DOHH2 (cell line): Measurements from ENCODE around the gene CLIP2.
A peak's percentile ranks its signal among the peaks of the same experiment; 100 is the strongest.
"Not testable (repeated sequence)": the region's sequence is repeated elsewhere in the genome, so short reads cannot be mapped to it uniquely, and the experiment has no call there.

Experiments
- H3F3A ChIP-seq: fragments of 200-600 bp; sonication (generic), shearing (Covaris generic); 2 replicates; pipeline ENCODE4 v1.6.0; 2016; ENCODE audit warnings: antibody characterized with exemption, mild to moderate bottlenecking; ENCODE audit not compliant: control insufficient read depth, insufficient read depth
- H3K27ac ChIP-seq: fragments of 200-600 bp; sonication (generic); 2 replicates; pipeline ENCODE4 v1.5.1; 2014; ENCODE audit warnings: low read depth, mild to moderate bottlenecking, low read length, moderate library complexity
- H3K27me3 ChIP-seq: fragments of 200-600 bp; sonication (generic); 2 replicates; pipeline ENCODE4 v1.6.1; 2014; ENCODE audit warnings: mild to moderate bottlenecking, low read length, mixed read lengths; ENCODE audit not compliant: control insufficient read depth
- H3K36me3 ChIP-seq: fragments of 200-600 bp; sonication (generic); 2 replicates; pipeline ENCODE4 v1.6.1; 2014; ENCODE audit warnings: mild to moderate bottlenecking, low read length, moderate library complexity, mixed read lengths; ENCODE audit not compliant: control insufficient read depth
- H3K4me1 ChIP-seq: fragments of 200-600 bp; sonication (generic); 2 replicates; pipeline ENCODE4 v1.6.1; 2014; ENCODE audit warnings: mild to moderate bottlenecking, low read length, mixed read lengths; ENCODE audit not compliant: control insufficient read depth
- H3K4me2 ChIP-seq: fragments of 200-600 bp; sonication (generic); 2 replicates; pipeline ENCODE4 v1.6.0; 2014; ENCODE audit warnings: mild to moderate bottlenecking, low read length, moderate library complexity
- H3K4me3 ChIP-seq: fragments of 200-600 bp; sonication (generic); 2 replicates; pipeline ENCODE4 v1.5.1; 2014; ENCODE audit warnings: mild to moderate bottlenecking, low read length, mixed read lengths
- H3K79me2 ChIP-seq: fragments of 200-600 bp; sonication (generic); 2 replicates; pipeline ENCODE4 v1.6.1; 2014; ENCODE audit warnings: mild to moderate bottlenecking, low read length, mixed read lengths; ENCODE audit not compliant: control insufficient read depth
- H3K9me2 ChIP-seq: fragments of 200-600 bp; sonication (generic); replicated peaks from 2 replicates; pipeline ENCODE4 v1.6.1; 2014; ENCODE audit warnings: mild to moderate bottlenecking, low read length, mixed read lengths; ENCODE audit not compliant: control insufficient read depth
- H3K9me3 ChIP-seq: fragments of 200-600 bp; sonication (generic); 2 replicates; pipeline ENCODE4 v1.6.1; 2014; ENCODE audit warnings: antibody characterized with exemption, low read length, mixed read lengths; ENCODE audit not compliant: control insufficient read depth, insufficient read depth
- H4K20me1 ChIP-seq: fragments of 200-600 bp; sonication (generic); 2 replicates; pipeline ENCODE4 v1.6.0; 2014; ENCODE audit warnings: low read depth, mild to moderate bottlenecking, antibody characterized with exemption, low read length, moderate library complexity; ENCODE audit not compliant: control insufficient read depth, insufficient read depth
- EZH2phosphoT487 ChIP-seq: fragments of 200-600 bp; sonication (generic); IDR thresholded peaks from 2 replicates; pipeline ENCODE4 v1.6.1; 2017; ENCODE audit warnings: borderline replicate concordance, mild to moderate bottlenecking, antibody characterized with exemption, low read length, moderate library complexity, mixed read lengths
- TF ChIP-seq, protein P1 (sequence below): fragments of 200-600 bp; sonication (generic); IDR thresholded peaks from one replicate; pipeline ENCODE4 v1.5.1; 2014; ENCODE audit warnings: antibody characterized with exemption, mild to moderate bottlenecking, low read depth, low read length; ENCODE audit not compliant: poor library complexity, severe bottlenecking

CLIP2 gene

DNA sequence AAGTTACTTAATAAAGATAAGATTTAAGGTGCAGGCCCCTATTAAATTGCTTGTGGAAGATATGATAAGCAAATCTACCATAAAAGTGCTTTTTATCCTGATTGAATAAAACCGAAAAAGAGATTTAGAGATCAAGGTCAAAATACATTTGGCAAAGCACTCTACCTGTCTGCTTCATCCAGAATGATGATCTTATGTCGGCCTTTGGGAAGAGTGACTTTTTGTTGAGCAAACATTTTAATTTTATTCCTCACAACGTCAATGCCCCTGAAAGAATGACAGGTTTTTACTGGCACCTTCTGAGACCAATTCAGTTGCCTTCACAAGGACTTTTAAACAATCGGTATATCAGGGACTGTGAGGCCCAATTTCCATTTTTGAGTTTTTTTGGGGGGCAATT lies 42.7 kb upstream of the CLIP2 start:
- H3K36me3 ChIP-seq: peaks cover 90% of the 10 kb centered on the region
- no peak overlapping the region for H3K27ac ChIP-seq
- peaks cover 75% of the 10 kb centered on the region for H3K4me1 ChIP-seq
- no peak overlapping the region for H3K4me3 ChIP-seq
- no peaks in the 10 kb centered on the region for H3K9me2 ChIP-seq
- H3K27me3 ChIP-seq: no peaks in the 10 kb centered on the region
- no peaks in the 10 kb centered on the region for H3K9me3 ChIP-seq
- peaks cover 80% of the 10 kb centered on the region for H3K79me2 ChIP-seq
- H4K20me1 ChIP-seq: peaks cover 1% of the 10 kb centered on the region; the same call in 1 of the 2 replicates
- H3K4me2 ChIP-seq: no peak overlapping the region
- H3F3A ChIP-seq: peaks cover 43% of the 10 kb centered on the region
- TF ChIP-seq, protein P1, sequence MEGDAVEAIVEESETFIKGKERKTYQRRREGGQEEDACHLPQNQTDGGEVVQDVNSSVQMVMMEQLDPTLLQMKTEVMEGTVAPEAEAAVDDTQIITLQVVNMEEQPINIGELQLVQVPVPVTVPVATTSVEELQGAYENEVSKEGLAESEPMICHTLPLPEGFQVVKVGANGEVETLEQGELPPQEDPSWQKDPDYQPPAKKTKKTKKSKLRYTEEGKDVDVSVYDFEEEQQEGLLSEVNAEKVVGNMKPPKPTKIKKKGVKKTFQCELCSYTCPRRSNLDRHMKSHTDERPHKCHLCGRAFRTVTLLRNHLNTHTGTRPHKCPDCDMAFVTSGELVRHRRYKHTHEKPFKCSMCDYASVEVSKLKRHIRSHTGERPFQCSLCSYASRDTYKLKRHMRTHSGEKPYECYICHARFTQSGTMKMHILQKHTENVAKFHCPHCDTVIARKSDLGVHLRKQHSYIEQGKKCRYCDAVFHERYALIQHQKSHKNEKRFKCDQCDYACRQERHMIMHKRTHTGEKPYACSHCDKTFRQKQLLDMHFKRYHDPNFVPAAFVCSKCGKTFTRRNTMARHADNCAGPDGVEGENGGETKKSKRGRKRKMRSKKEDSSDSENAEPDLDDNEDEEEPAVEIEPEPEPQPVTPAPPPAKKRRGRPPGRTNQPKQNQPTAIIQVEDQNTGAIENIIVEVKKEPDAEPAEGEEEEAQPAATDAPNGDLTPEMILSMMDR: no peak
- no peak for TF ChIP-seq EZH2phosphoT487

GRCh38 chr7:74248156-74248555 lies 41.1 kb upstream of the CLIP2 start:
- H3K9me2 ChIP-seq: no peaks in the 10 kb centered on the region
- H3K27me3 ChIP-seq: no peaks in the 10 kb centered on the region
- no peak overlapping the region for H3K27ac ChIP-seq
- no peak for TF ChIP-seq EZH2phosphoT487
- TF ChIP-seq, protein P1: no peak
- 0 out of 2 replicates have a peak, but pooled peaks cover 3% of the 10 kb centered on the region for H4K20me1 ChIP-seq
- peaks cover 84% of the 10 kb centered on the region for H3K36me3 ChIP-seq
- no peaks in the 10 kb centered on the region for H3K9me3 ChIP-seq
- peaks cover 69% of the 10 kb centered on the region for H3K4me1 ChIP-seq
- peak overlapping the region; percentile 9; the same call in 1 of the 2 replicates for H3K4me2 ChIP-seq
- no peak overlapping the region for H3K4me3 ChIP-seq
- H3K79me2 ChIP-seq: peaks cover 79% of the 10 kb centered on the region
- peaks cover 30% of the 10 kb centered on the region for H3F3A ChIP-seq

GRCh38 chr7:74249058-74249457 lies 40.1 kb upstream of the CLIP2 start:
- H3K4me3 ChIP-seq, H3K27me3 ChIP-seq, H3K27ac ChIP-seq, H3K9me2 ChIP-seq, H3K9me3 ChIP-seq, H4K20me1 ChIP-seq, H3K4me2 ChIP-seq: not testable (repeated sequence)
- Histone ChIP-seq H3K79me2 (peaks cover 82% of the 10 kb centered on the region), H3K36me3 (peaks cover 85% of the 10 kb centered on the region), H3F3A (peaks cover 22% of the 10 kb centered on the region), H3K4me1 (peaks cover 63% of the 10 kb centered on the region)

DNA sequence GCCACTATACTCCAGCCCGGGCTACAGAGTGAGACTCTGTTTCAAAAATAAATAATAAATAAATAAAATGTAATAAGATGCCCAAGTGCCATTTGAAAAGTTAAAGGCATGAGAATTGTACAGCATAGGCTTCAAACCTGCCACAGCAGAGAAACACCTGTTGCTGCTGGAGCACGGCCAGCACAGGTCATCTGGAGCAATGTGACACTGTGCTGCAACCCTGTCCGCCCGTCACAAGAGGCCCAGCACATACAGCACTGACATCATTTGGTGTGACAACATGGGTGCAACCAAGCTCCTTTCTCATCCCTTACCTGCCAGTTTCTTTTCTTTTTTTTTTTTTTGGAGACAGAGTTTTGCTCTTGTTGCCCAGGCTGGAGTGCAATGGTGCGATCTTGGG lies 36.3 kb upstream of the CLIP2 start:
- Histone ChIP-seq H4K20me1 (0 out of 2 replicates have a peak, but pooled peaks cover 5% of the 10 kb centered on the region), H3K9me3 (no peaks in the 10 kb centered on the region), H3K36me3 (peaks cover 55% of the 10 kb centered on the region), H3K4me2 (peak overlapping the region; percentile 76), H3K4me3 (peak overlapping the region; percentile 84), H3K79me2 (peaks cover 70% of the 10 kb centered on the region), H3K27ac (peak overlapping the region; percentile 88), H3F3A (peaks cover 33% of the 10 kb centered on the region), H3K27me3 (no peaks in the 10 kb centered on the region), H3K9me2 (no peaks in the 10 kb centered on the region), H3K4me1 (peaks cover 75% of the 10 kb centered on the region)
- TF ChIP-seq, protein P1: no peak
- no peak for TF ChIP-seq EZH2phosphoT487
